Esophagus squamous epithelium (tissue), 5 donors: ENCODE results near the gene RNF169. TPM values are rescaled to one million over a fixed set of nuclear protein-coding genes. Genes with fewer than 3 reads are reported as not detected.
"Not testable (repeated sequence)": the region's sequence is repeated elsewhere in the genome, so short reads cannot be mapped to it uniquely, and the experiment has no call there.

Experiments used
- DNase-seq: peaks from one replicate; lab custom pipeline; 2025; lab: John Stamatoyannopoulos, UW
- H3K27ac ChIP-seq, 4 donors: fragments of 200-600 bp; sonication (generic); one replicate each; pipeline ENCODE4 v1.5.1; 2016 to 2019; ENCODE audit warnings: mild to moderate bottlenecking in 1 of 4
- H3K27me3 ChIP-seq, 4 donors: fragments of 200-600 bp; sonication (generic); 1 replicate in 3 of 4; 2 replicates in 1 of 4; pipeline versions ENCODE4 v1.5.1 to v1.6.0; 2017 to 2021; ENCODE audit warnings: antibody characterized with exemption in 1 of 4
- H3K36me3 ChIP-seq, 3 donors: fragments of 200-600 bp; sonication (generic); one replicate each; pipeline ENCODE4 v1.5.1; 2016 to 2019
- H3K4me1 ChIP-seq, 3 donors: fragments of 200-600 bp; sonication (generic); one replicate each; pipeline ENCODE4 v1.5.1; 2017 to 2019
- H3K4me3 ChIP-seq, 4 donors: fragments of 200-600 bp; sonication (generic); 1 replicate in 3 of 4; 2 replicates in 1 of 4; pipeline ENCODE4 v1.5.1; 2016 to 2019; ENCODE audit warnings: mild to moderate bottlenecking in 2 of 4, moderate library complexity in 1 of 4
- H3K9me3 ChIP-seq, 3 donors: fragments of 200-600 bp; sonication (generic); one replicate each; pipeline ENCODE4 v1.5.1; 2016 to 2019
- POLR2A ChIP-seq, 4 donors: fragments of 450-650 bp; IDR thresholded peaks; one replicate each; pipeline ENCODE4 v1.6.1; 2017; ENCODE audit warnings: antibody characterized with exemption in 4 of 4, mild to moderate bottlenecking in 4 of 4, moderate library complexity in 3 of 4
- WGBS, 2 donors: methylation state at CpG; one replicate each; pipeline ENCODE4 v1.1.5; 2018; 5-methylcytosine and 5-hydroxymethylcytosine counted together
- intact Hi-C: fragments of 100-400 bp; cut with DNase I; formaldehyde crosslinking; loops from one replicate; pipeline ENCODE4 v1.15.0; 2022
- total RNA-seq, 4 donors: library from RNA; depleted of rRNA; stranded (reverse); fragments of >200 nt; gene quantifications; one replicate each; pipeline ENCODE4 v1.1.0, GENCODE V29; 2016
- TF ChIP-seq, protein P1 (sequence below), 6 experiments: fragments of 450-650 bp in 4 of 6; fragments of 200-600 bp in 2 of 6; sonication (generic) in 2 of 6; IDR thresholded peaks; one replicate each; pipeline ENCODE4 v1.5.1; 2016 to 2019; ENCODE audit warnings: antibody characterized with exemption in 6 of 6, mild to moderate bottlenecking in 4 of 6, moderate library complexity in 4 of 6
- donor health status: DM: yes; HTN: yes; CAD: no.

Gene RNF169
- total RNA-seq, 4 donors from 2014 or later = 18.0 to 23.3 (median 19.2) TPM

DNA sequence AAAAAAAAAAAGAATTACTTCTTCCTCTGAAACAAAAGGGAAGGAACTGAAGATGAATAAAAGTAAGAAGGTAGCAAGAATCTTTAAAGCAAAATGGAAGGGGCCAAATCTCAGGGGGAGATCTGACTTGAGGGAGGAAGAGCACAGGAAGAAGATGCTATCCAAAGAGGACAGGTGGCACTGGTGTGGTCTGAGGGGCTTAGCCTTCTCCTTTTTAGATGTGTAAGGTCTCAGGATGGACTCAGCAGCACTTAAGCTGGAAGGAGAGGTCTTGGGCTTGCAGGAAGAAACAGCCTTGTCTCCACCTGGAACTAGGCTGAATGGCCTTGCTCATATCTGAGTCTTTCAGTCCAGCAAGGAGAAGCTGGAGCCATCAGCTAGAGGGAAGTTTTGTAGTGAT is 5.0 kb upstream of the RNF169 start:
- H3K27me3 ChIP-seq = no peaks in the 10 kb centered on the region
- peaks cover 7 to 19% (median 8%) of the 10 kb centered on the region in 3 donors for H3K4me1 ChIP-seq
- TF ChIP-seq, protein P1, sequence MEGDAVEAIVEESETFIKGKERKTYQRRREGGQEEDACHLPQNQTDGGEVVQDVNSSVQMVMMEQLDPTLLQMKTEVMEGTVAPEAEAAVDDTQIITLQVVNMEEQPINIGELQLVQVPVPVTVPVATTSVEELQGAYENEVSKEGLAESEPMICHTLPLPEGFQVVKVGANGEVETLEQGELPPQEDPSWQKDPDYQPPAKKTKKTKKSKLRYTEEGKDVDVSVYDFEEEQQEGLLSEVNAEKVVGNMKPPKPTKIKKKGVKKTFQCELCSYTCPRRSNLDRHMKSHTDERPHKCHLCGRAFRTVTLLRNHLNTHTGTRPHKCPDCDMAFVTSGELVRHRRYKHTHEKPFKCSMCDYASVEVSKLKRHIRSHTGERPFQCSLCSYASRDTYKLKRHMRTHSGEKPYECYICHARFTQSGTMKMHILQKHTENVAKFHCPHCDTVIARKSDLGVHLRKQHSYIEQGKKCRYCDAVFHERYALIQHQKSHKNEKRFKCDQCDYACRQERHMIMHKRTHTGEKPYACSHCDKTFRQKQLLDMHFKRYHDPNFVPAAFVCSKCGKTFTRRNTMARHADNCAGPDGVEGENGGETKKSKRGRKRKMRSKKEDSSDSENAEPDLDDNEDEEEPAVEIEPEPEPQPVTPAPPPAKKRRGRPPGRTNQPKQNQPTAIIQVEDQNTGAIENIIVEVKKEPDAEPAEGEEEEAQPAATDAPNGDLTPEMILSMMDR (IDR thresholded peaks at IDR 0.05) = no peak
- no peak for TF ChIP-seq POLR2A (IDR thresholded peaks at IDR 0.05)
- intact Hi-C loops = no loop called here
- no peaks in the 10 kb centered on the region for H3K36me3 ChIP-seq
- no peak overlapping the region for H3K27ac ChIP-seq
- DNase-seq = no peak
- no peak overlapping the region for H3K4me3 ChIP-seq
- no peaks in the 10 kb centered on the region for H3K9me3 ChIP-seq

DNA sequence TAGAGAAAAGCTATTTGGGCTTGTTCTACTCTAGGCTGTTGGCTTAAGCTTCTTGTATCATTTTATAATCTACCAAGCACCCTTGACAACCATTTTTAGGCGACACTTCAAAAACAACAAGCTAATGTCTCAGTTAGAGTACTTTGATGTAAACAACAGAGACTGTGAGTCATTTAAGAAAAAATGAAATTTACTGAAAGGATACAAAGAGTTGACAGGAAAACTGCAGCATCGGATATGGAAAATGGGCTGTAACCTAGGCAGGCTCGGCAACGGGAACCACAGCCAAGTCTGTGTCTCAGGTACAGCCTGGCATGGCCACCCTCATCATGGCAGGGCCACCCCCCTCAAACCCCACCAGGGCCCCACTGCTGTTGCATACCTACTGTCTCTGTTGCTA is 4.4 kb upstream of the RNF169 start:
- whole genome bisulfite sequencing, 2 donors = 39 to 50% methylated on average over 4 of the region's 4 CpGs

DNA sequence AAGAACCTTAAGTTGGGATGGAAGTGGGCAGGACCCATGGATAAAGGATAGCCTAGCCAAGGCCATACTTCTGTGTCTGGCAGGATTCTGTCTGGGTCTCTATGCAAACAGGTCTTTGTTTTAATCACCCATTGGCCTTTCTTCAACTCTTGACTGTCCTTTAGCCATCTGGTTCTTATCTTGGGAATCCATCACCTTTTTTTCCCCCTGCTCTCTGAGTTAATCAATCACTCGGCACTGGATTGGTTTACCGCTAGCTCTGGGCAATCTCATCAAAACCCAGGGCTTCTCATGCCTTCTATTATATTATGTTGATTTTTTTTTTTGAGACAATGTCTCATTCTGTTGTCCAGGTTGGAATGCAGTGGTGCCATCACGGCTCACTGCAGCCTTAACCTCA is 1.8 kb upstream of the RNF169 start:
- TF ChIP-seq, protein P1 (IDR thresholded peaks at IDR 0.05) = no peak
- intact Hi-C loops = no loop called here
- Histone ChIP-seq H3K9me3 (no peaks in the 10 kb centered on the region), H3K4me3 (no peak overlapping the region), H3K4me1 (peaks cover 7 to 40% (median 22%) of the 10 kb centered on the region in 3 donors), H3K27ac (no peak overlapping the region), H3K27me3 (no peaks in the 10 kb centered on the region), H3K36me3 (no peaks in the 10 kb centered on the region)
- WGBS, 2 donors = 95 to 100% methylated on average over 2 to 3 of the region's 3 CpGs
- no peak for DNase-seq

More for the DNA sequence above, 4.4 kb upstream of the RNF169 start:
- DNase-seq = no peak
- Histone ChIP-seq H3K4me1 (peaks cover 7 to 21% (median 8%) of the 10 kb centered on the region in 3 donors), H3K27ac (no peak overlapping the region), H3K27me3 (no peaks in the 10 kb centered on the region), H3K9me3 (no peaks in the 10 kb centered on the region), H3K4me3 (no peak overlapping the region), H3K36me3 (no peaks in the 10 kb centered on the region)
- TF ChIP-seq POLR2A (IDR thresholded peaks at IDR 0.05) = no peak
- TF ChIP-seq, protein P1 (IDR thresholded peaks at IDR 0.05) = no peak
- intact Hi-C loops = no loop called here

DNA sequence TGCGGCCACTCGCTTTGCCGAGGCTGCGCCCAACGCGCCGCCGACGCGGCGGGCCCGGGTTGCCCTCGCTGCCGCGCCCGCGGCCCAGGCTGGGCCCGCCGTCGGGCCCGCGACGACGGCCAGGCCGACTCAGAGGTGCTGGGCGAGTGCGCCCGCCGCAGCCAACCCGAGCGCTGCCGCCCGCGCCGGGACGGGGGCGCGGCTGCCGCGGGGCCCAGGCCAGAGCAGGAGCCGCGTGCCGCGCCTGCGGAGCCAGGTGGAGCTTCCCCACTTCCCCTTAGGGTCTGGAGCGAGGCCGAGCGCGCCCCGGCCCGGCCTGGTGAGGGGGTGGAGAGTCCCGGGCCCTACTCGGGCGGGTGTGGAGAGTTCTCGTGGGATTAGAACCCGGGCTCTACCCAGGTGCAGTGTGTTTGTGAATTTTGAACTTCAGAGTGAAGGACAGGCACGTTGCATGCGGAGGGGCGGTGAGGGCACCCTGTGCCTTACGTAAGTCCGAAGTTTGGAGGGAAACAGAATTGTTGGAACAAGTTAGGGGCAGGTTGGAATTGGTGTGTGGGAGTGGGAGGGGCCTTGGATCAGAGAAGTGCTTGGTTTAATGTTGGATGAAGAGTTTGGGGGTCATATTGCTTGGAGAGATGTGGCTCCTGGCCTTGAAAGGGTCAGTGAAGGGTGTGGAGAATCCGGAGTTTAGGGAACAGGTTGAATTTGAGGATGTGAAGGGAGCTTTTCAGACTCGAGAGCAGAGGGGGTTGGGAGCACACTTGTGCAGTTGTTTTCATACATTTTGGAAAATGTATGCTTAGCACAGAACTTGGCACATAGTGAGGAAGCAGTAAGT is 697 bp downstream of the RNF169 start:
- Histone ChIP-seq H3K36me3 (no peaks in the 10 kb centered on the region), H3K9me3 (no peaks in the 10 kb centered on the region), H3K27ac (peak overlapping the region; percentile 89 to 99 (median 99)), H3K4me1 (peaks cover 13 to 63% (median 30%) of the 10 kb centered on the region in 3 donors), H3K27me3 (no peaks in the 10 kb centered on the region), H3K4me3 (peak overlapping the region; percentile 71 to 96 (median 88))
- WGBS, 2 donors = 0% methylated on average over 6 to 9 of the region's 63 CpGs
- DNase-seq = no peak
- intact Hi-C loops = no loop called here
- peak in 1 of 4 donors; percentile 3 for TF ChIP-seq POLR2A (IDR thresholded peaks at IDR 0.05)
- TF ChIP-seq, protein P1 (IDR thresholded peaks at IDR 0.05) = peak in 1 of 6 experiments; percentile 4

DNA sequence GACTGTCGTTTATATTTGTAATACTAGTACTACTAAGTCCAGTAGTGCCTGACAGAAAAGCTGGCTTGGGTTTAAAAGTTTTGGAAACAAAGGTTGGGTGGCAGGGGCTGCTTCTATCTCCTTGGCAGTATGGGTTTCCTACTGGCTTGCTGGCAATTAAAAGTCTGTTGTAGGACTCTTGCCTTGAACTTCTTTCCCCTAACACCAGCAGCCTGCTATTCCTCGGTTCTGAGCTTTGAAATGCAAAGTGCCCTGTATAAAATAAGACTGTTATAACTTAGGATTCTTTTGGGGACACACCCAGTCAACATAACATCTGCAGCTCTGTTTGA is 1.3 kb downstream of the RNF169 start:
- Histone ChIP-seq H3K9me3 (no peaks in the 10 kb centered on the region), H3K4me1 (peaks cover 15 to 69% (median 33%) of the 10 kb centered on the region in 3 donors), H3K4me3 (peak overlapping the region; percentile 71 to 96 (median 88)), H3K27me3 (no peaks in the 10 kb centered on the region), H3K36me3 (no peaks in the 10 kb centered on the region), H3K27ac (peak overlapping the region; percentile 89 to 99 (median 99))
- intact Hi-C loops = no loop called here
- no peak for DNase-seq
- TF ChIP-seq POLR2A (IDR thresholded peaks at IDR 0.05) = no peak
- 15 to 16% methylated on average over 2 of the region's 2 CpGs for WGBS, 2 donors

DNA sequence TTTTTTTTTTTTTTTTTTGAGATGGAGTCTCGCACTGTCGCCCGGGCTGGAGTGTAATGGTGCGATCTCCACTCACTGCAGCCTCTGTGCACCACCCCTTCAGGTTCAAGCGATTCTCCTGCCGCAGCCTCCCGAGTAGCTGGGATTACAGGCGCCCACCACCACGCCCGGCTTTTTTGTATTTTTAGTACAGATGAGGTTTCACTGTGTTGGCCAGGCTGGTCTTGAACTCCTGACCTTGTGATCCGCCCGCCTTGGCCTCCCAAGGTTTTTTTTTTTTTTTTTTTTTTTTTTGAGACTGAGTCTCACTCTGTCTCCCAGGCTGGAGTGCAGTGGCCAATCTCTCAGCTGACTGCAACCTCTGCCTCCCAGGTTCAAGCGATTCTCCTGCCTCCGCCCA is 1.9 kb downstream of the RNF169 start:
- DNase-seq, H3K36me3 ChIP-seq, H3K27ac ChIP-seq, H3K9me3 ChIP-seq, intact Hi-C loops, H3K27me3 ChIP-seq: not testable (repeated sequence)
- WGBS, 2 donors = 84 to 96% methylated on average over 11 to 14 of the region's 14 CpGs
- Histone ChIP-seq H3K4me1 (peaks cover 20 to 76% (median 33%) of the 10 kb centered on the region in 3 donors), H3K4me3 (peak overlapping the region in 2 of 4 donors; percentile 71 to 86)
